ENCODE results near the gene TACC2.

DNA sequence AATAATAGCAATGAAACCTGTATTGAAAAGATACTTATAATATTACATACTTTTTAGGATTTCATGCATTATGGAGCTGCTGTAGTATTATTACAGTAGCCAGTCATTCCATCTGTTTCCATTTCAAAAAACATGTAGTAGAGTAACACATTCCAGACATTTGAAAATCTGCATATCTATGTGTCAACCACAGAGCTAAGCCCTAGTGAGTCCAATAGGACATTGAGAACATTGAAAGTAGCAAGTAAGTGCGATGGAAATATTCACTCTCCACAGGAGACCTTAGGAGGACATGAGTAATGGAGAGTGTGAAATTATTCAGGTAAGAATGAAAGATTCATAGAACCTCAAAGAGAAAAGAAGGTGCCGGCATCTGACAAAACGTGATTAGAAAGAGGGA lies 29.3 kb upstream of the TACC2 start:
- TF ChIP-seq CTCF (conservative IDR thresholded peaks at IDR 0.05; ENCODE audit: low read depth in 2 of 2) (no peak), EZH2phosphoT487 (IDR thresholded peaks at IDR 0.05; ENCODE audit: unreplicated experiment) (no peak), REST (IDR thresholded peaks at IDR 0.05; ENCODE audit: unreplicated experiment) (no peak), POLR2AphosphoS5 (IDR thresholded peaks at IDR 0.05; ENCODE audit: low read depth) (no peak), JUNB (IDR thresholded peaks at IDR 0.05; ENCODE audit: unreplicated experiment) (no peak), ZNF114 (CRISPR knock-in tag; IDR thresholded peaks at IDR 0.05) (no peak), EZH2 (IDR thresholded peaks at IDR 0.05; ENCODE audit: low read depth, unreplicated experiment) (no peak), CREB1 (CRISPR knock-in tag; IDR thresholded peaks at IDR 0.05; ENCODE audit: low read depth) (no peak), ZNF331 (CRISPR knock-in tag; IDR thresholded peaks at IDR 0.05; ENCODE audit: low read depth) (no peak), NANOG (IDR thresholded peaks at IDR 0.05; ENCODE audit: borderline replicate concordance) (no peak), STAT1 (IDR thresholded peaks at IDR 0.05; ENCODE audit: unreplicated experiment) (no peak)
- TF ChIP-seq, protein P1, sequence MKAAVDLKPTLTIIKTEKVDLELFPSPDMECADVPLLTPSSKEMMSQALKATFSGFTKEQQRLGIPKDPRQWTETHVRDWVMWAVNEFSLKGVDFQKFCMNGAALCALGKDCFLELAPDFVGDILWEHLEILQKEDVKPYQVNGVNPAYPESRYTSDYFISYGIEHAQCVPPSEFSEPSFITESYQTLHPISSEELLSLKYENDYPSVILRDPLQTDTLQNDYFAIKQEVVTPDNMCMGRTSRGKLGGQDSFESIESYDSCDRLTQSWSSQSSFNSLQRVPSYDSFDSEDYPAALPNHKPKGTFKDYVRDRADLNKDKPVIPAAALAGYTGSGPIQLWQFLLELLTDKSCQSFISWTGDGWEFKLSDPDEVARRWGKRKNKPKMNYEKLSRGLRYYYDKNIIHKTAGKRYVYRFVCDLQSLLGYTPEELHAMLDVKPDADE (IDR thresholded peaks at IDR 0.05) = no peak
- TF ChIP-seq, protein P2, sequence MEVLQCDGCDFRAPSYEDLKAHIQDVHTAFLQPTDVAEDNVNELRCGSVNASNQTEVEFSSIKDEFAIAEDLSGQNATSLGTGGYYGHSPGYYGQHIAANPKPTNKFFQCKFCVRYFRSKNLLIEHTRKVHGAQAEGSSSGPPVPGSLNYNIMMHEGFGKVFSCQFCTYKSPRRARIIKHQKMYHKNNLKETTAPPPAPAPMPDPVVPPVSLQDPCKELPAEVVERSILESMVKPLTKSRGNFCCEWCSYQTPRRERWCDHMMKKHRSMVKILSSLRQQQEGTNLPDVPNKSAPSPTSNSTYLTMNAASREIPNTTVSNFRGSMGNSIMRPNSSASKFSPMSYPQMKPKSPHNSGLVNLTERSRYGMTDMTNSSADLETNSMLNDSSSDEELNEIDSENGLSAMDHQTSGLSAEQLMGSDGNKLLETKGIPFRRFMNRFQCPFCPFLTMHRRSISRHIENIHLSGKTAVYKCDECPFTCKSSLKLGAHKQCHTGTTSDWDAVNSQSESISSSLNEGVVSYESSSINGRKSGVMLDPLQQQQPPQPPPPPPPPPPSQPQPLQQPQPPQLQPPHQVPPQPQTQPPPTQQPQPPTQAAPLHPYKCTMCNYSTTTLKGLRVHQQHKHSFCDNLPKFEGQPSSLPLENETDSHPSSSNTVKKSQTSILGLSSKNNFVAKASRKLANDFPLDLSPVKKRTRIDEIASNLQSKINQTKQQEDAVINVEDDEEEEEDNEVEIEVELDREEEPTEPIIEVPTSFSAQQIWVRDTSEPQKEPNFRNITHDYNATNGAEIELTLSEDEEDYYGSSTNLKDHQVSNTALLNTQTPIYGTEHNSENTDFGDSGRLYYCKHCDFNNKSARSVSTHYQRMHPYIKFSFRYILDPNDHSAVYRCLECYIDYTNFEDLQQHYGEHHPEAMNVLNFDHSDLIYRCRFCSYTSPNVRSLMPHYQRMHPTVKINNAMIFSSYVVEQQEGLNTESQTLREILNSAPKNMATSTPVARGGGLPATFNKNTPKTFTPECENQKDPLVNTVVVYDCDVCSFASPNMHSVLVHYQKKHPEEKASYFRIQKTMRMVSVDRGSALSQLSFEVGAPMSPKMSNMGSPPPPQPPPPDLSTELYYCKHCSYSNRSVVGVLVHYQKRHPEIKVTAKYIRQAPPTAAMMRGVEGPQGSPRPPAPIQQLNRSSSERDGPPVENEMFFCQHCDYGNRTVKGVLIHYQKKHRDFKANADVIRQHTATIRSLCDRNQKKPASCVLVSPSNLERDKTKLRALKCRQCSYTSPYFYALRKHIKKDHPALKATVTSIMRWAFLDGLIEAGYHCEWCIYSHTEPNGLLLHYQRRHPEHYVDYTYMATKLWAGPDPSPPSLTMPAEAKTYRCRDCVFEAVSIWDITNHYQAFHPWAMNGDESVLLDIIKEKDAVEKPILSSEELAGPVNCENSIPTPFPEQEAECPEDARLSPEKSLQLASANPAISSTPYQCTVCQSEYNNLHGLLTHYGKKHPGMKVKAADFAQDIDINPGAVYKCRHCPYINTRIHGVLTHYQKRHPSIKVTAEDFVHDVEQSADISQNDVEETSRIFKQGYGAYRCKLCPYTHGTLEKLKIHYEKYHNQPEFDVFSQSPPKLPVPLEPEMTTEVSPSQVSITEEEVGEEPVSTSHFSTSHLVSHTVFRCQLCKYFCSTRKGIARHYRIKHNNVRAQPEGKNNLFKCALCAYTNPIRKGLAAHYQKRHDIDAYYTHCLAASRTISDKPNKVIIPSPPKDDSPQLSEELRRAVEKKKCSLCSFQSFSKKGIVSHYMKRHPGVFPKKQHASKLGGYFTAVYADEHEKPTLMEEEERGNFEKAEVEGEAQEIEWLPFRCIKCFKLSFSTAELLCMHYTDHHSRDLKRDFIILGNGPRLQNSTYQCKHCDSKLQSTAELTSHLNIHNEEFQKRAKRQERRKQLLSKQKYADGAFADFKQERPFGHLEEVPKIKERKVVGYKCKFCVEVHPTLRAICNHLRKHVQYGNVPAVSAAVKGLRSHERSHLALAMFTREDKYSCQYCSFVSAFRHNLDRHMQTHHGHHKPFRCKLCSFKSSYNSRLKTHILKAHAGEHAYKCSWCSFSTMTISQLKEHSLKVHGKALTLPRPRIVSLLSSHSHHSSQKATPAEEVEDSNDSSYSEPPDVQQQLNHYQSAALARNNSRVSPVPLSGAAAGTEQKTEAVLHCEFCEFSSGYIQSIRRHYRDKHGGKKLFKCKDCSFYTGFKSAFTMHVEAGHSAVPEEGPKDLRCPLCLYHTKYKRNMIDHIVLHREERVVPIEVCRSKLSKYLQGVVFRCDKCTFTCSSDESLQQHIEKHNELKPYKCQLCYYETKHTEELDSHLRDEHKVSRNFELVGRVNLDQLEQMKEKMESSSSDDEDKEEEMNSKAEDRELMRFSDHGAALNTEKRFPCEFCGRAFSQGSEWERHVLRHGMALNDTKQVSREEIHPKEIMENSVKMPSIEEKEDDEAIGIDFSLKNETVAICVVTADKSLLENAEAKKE (CRISPR knock-in tag; IDR thresholded peaks at IDR 0.05) = no peak
